Hematopoietic multipotent progenitor cell (in vitro differentiated cells): Measurements from ENCODE around the gene ADAMTS3. TPM values are rescaled to one million over a fixed set of nuclear protein-coding genes. Genes with fewer than 3 reads are reported as not detected.
"Not testable (repeated sequence)": the region's sequence is repeated elsewhere in the genome, so short reads cannot be mapped to it uniquely, and the experiment has no call there.

Experiments
- DNase-seq, 3 donors: peaks; one replicate each; pipeline ENCODE4 v3.0.0-alpha.2; 2011 to 2015; ENCODE audit warnings: low read depth in 2 of 3, low spot score in 2 of 3
- total RNA-seq: library from RNA; depleted of rRNA; stranded (reverse); fragments of >200 nt; gene quantifications from one replicate; pipeline ENCODE4 v1.2.3, GENCODE V29; 2012

Gene ADAMTS3
- total RNA-seq, 1 donor, result 1.1 TPM

DNA sequence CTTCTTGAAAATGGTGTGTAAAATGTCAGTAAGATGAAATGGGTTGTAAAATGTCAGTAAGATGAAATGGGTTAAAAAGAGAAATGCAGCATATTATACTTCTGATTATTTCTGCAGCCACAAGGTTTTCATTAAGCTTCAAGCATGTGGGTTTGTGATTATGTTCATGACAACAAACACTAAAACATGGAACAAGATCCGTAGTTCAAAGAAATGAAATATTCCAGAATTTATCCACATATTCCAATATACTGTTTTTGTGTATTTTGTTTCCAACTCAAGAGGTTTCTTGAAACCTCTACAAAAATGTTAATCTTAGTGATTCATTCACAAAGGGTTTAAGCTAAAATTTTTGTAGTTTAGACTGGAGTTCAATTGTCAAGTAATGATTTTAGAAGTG, 84.0 kb downstream of the ADAMTS3 start:
- DNase-seq, result no peak

DNA sequence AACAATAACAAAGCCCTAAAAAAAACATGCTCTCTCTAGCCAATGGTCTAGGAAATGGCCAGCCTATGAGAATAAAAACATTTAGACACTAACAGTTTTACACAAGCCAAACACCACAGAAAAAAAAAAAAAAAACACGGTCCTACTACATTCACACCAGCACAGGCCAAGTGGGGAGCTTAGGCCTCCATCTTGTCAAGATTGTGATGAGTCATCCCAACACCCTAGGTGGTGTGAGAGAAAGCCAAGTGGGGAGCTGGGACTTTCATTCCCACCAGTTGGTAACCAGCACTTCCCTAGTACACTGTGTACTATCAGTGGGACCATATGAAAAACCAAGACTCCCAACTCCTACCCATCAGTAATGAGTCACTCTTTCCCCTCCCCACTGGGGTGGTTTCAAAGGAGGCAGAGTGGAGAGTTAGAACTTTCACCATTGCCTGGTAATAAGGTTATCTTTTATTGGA, 95.6 kb downstream of the ADAMTS3 start:
- DNase-seq, result no peak

DNA sequence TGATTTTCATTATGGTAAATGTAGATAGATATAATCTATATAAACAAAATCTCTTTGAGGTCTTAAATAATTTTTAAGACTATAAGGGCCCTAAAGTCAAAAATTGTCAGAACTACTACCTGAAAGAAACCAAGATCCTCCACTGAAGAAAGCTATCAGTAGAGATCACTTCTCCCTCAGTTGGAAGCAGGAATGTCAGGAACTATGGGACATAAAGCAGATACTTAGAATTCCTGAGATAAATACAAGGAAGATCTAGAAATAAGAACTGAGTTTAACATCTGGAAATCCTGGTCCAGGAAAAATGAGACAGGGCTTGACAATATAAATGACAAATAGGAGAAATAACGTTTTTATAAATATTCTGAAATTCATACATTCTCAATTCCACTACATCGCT, 97.2 kb downstream of the ADAMTS3 start:
- no peak for DNase-seq

DNA sequence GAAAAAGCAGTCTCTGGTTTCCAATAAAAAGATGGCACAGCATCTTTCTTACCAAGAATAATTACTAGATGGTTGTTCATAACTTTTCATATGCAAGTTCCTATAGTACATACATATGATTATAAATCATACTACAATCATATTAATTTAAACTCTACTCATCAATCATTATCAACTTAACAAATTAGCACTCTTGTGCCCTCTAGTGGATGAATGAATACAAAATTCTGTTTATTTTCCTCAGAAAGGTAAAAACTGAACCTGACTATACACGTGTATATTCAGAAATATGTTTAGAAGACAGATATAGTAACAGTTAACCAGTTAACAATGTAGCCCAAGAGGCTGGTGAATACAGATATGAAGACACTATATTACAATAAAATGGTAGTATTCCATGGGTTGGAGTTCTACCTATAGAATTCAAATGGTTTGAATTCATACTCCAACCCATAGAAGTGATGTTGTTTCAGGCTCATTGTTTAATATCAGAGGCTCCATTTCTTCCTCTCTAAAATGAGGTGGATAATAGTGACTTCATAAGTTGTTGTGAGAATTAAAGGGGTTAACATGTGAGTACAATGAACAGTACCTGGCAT, 100.0 kb downstream of the ADAMTS3 start:
- peak in 2 of 3 donors; percentile 5 to 49 for DNase-seq

GRCh38 chr4:72467633-72468032, 101.4 kb downstream of the ADAMTS3 start:
- DNase-seq, result no peak

DNA sequence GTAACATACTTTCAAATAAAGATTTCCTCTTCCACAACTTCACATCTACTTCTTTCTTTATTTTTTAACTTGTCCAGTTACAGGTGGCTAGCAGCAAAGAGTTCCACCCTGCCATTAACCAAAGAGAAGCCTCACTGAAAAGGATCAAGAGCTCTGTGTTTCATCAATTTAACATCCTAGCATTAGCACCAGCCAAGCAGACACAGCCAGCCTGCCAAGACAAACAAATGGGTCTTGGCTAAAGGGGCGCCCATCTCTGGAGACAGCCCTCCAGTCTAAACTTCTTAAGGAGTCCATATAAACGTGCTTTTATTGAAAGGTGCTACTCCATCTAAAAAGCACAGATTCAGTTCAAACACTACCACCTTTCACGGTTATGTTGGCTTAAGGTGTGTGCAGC, 105.3 kb downstream of the ADAMTS3 start:
- no peak for DNase-seq

DNA sequence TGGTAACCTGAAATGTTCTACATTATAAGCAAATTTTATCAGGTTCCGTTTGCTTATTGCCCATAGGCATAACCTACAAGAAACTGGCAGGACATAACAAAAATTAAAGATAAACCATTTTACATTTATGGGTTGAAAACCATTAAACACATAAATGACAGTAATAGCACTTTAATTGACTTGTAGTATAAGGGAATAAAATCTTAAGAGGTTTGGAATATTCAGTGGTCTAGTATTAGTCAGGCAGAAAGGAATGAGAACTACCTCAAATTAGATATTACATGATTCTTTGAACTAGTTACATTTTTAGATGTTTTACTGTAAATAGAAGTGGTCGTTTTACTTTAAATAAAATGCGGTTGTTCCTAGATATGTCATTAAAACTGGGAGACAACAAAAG, 111.9 kb downstream of the ADAMTS3 start:
- no peak for DNase-seq

DNA sequence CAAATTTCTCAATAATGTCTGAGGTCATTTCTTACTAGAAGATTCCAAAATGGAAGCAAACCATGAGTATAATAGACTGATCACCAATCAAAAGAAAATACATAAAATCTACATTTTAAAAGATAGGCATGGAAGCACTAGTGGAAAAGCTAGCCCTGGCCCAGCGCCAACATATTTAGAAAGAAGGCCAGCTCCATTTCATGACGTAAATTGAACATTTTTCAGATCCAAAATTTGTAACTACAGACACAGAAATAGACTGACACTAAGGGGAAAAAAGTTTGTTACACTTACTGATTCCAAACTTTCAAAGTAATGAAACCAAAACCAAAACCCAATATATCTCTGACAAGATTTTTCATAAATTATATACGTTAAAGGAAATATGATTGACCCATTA, 117.7 kb downstream of the ADAMTS3 start:
- no peak for DNase-seq

DNA sequence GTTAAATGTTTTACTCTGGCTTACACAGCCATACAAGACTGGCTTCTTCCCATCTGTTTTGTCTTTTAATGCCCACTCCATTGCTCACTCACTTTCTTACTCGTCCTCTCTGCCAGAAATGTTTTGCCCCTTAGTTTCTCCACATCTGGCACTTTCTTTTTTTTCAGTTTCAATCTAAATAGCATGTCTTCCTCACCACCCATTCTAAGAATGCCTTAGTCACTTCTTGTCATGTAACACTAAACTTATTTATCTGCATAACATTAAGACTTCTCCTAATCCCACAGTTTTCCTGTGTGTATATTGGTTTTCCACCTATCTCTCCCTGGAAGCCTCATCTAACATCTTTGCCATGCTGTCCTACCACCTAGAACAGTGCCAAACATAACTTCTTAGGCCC, 119.3 kb downstream of the ADAMTS3 start:
- no peak for DNase-seq

DNA sequence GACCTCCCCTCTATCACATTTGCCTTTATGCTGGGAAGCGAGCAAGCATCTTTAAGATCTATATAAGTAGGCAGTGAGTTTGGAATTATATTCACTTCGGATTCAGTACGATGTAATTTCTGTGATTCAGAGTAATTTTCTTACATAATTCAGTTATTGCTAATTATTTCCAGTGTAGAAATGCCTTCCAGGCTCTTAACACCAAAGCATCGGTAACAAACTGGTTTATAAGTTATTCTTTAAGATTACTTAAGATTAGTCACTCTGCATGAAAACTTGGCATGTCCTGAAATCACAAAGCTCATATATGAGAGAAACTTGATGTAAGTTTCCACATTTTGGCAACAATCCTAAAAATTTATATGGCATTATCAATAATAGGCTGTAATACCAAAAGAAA, 120.8 kb downstream of the ADAMTS3 start:
- no peak for DNase-seq

DNA sequence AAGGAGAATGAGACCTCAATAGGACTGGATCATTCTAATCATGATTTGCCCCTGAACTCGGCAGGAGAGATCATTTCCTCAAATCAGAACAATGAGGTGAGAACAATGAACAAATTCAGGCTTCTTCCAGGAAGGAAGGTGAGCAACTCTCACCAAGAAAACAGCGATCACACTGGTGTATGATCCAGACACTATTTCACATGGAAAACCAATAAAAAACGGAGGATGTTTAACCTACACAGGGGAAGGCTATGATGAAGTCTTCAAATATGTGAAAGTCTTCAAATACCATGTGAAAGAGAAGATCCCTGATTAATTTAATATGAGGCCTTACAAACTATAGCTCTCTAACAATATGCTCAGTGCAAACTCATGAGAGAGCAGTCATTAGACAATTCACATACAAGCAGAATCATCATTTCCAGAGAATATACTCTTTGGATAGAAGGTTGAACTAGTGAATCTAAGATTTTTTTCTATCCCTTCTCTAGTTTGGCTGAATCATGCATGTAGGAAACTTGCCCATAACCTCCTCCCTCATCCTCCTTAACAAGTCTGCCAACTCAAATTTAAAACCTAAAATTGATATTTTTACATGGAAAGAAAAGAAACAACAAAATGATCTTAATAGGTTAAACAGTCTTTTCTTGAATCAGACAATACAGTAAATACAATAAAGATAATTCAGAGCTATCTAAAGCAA, 122.5 kb downstream of the ADAMTS3 start:
- DNase-seq, result no peak

DNA sequence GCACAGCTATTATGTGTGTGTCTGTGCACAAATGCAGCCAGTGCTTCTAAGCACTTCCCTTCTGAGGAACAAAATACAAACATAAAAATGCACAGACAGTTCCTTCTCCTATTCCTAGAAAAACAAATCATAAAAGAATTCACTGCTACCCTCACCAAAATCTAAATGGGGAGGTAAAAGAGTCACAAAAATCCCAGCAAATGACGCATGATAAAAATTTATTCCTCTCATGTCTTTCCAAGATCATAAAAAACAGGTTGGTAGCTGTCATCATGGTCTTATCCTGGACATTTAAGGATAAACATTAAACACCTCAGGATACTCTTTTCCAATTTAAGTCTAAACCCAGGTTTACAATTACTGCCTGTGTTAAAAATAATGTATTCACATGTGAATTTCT, 124.9 kb downstream of the ADAMTS3 start:
- no peak for DNase-seq

GRCh38 chr4:72442715-72443114, 126.3 kb downstream of the ADAMTS3 start:
- DNase-seq, result no peak

DNA sequence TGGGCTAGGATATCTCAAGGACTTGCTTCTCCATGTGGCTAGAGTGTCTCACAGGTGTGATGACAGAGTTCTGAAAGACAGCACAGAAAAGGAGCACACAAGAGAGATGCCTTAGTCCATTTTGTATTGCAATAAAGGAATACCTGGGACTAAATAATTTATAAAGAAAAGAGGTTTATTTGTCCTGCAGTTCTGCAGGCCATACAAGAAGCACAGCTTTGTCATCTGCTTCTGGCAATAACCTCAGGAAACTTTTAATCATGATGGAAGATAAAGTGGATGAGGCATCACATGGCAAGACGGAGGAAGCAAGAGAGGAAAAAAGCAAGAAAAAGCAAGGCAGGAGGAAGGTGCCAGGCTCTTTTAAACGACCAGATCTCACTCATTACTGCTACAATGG, 126.9 kb downstream of the ADAMTS3 start:
- DNase-seq, result no peak

DNA sequence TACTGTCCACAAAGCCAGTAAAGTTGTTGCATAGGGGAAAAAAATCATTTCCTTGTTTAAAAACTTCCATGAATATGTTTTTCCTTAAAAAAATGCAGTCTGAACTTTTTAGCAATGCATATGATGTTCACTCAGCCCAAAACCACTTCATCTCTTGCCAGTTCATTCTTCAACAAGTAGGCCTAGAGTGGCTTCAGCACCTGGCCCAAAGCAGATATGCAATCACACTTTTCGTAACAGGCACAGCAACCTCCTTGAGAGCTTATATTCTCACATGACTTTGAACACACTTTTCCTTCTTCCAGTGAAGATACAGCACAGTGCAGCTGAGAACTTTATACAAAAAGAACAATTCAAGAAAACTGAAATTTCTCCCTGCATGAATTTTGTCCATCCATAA, 128.6 kb downstream of the ADAMTS3 start:
- DNase-seq, result no peak

DNA sequence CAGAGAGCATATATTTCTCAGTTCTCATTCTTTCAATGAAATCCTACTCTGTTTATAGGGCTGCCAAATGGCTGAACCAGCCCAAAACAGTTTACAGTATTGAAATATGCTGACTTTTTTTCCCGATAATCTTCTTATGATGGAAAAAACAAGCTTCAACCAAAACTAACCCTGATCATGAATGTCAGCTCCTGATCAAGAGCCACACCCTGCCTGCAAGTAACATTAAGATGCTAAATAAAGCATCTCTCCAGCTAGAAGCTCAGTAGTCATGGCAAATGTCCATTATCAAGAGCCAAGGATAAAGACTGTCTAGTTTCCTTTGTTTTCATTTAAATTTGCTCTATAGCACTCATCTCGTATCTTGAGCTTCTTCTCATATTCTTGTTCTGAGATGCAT, 136.0 kb downstream of the ADAMTS3 start:
- no peak for DNase-seq

DNA sequence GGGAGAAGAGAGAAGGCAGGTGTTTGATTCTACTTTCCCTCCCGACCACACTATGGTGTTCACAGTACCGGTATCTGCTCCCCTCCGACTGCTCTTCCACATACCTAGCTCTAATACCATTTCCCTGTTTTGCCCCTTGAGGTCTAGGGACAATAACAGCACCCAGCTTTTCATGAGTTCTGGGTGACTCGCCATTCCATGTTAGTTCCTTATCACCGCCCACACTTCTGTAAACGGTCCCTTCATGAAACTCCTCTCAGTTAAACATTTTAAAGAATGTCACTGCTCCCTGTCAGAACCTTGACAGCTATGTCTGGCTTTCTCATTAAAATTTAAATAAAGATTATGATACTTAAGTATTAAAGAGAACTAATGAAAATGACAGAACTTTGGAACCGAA, 136.7 kb downstream of the ADAMTS3 start:
- DNase-seq, result no peak

DNA sequence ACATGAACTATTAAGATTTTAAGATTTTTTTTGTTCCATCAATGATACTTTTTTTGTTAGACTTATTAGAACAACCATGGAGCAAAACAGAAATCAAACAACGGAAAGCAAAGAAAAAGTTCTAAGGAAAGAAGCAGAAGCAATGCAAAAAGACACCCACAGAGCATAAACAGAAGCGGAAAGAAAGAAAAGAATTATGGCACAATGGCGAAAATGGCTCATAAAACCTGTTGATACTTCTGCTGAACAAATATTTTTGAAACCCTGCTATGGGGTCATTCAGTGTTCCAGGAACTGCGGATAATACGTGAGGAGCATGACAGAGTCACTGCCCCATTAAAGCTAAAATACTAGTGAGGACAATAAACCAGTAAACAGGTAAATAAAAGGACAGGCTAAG, 138.0 kb downstream of the ADAMTS3 start:
- no peak for DNase-seq

DNA sequence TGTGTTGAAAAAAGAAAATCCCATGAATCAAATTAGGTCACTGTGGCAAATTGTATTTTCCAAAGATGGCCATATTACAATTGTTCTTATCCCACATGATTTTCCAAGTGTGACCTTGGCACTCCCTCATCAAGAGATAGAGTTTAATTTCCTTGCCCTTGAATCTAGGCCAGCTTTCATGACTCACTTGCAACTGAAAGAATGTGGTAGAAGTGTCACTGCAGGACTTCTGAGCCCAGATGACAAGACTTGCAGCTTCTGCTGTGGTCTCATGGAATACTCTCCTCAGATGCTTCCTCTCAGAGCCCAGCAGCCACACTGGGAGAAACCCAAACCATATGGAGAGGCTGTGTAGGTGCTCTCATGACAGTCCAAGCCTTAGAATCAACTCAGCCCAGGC, 139.0 kb downstream of the ADAMTS3 start:
- no peak for DNase-seq

DNA sequence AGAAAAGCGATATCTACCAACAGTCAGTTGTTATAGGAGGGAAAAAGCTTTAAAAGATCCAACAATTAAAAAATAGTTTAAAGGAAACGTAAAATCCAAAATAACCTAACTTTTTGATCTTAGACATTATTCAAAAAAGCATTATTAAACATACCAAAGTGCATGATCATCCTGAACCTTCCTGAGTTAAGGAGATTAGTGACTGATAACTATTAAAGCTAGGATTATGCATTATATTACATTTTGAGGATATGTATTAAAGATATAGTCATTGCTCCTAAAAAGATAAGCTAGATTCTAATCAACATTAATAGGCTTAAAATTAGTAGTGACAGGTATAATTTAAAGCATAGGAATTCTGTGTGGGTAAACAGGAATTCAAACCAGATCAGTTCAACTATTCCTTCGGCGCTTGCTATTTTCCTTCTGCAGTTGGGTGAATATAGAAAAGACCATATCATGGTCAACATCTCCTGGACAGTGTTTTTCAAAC, 139.6 kb downstream of the ADAMTS3 start:
- no peak for DNase-seq

DNA sequence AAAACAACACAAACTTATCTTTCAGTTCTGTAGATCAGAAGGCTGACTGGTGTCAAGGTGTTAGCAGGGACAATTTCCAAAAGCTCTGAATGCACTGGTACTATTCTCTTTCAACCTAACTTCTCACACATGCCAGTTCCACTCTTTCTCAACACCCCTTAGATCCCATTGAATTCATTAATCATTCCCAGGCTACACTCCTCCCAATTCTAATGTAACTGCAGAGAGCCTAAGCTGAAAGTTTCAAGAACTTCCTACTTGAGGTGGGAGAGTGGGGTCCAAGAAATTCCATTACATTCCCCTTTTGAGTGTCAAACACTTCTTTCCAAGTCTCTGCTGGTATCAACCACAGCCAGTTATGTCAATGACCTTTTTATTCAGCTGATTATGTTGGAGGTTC, 142.0 kb downstream of the ADAMTS3 start:
- DNase-seq, result no peak

- DNase-seq, result not testable (repeated sequence)
These were observed 143.1 kb downstream of the ADAMTS3 start for GRCh38 chr4:72425908-72426307.

DNA sequence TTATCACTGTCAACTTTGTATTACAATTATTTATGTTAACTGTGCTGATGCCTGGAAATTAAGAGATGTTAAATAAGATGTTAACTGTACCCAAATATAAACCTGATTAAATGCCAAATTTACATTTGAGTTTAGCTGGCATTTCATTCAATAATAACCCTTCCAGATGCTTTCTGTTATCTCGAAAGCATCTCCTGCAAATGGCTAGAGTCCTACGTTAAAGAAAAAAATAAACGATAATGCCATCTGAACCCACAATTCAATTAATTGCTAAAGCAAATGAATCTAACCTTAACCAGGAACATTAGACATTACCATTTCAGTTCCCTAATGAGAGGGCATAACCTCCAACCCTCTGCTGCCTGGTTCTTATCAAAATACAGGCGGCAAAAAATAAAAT, 145.0 kb downstream of the ADAMTS3 start:
- no peak for DNase-seq
